ENCODE data around the gene P4HA1.

DNA sequence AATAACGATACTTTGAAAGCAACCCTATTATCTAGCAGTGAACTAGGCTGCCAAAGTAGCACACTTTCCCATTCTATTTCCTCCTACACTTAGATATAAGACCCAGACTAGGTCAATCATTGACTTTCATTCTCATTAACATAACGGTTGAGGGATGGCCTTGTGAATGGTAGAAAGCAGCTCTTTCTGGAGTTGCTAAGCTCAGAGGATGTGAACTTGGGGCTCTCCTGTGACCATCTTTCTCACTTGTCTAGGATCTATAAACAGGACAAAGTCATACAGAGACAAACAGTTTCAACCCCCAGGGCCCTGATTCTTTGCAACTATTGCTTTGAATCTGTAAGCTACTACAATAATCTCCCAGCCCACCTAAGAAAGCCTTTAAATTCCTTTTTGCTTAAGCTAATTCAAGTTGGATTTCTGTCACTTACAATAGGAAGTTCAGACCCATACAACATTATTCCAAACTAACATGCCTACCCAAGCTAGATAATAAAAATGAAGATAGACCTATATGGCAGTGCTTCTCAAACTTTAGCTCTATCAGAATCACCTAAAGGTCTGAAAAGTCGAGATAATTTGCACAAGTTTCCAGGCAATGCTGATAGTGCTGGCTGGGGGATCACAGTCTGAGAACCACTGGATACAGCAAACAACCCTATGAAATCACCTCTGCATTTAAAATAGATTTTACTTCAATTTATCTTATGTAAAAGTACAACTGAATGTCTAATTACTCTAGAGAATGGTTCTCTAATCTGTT is 16.7 kb downstream of the P4HA1 start:
- no peak for TF ChIP-seq PATZ1 (CRISPR knock-in tag; IDR thresholded peaks at IDR 0.05; ENCODE audit: borderline replicate concordance)
- TF ChIP-seq ZFP3 (CRISPR knock-in tag; IDR thresholded peaks at IDR 0.05), result no peak

Measured in SK-N-SH treated with all-trans-retinoic acid at 6 μM for 48 hours (cell line).